Lower leg skin (tissue), 4 donors: ENCODE measurements around the gene TTC13. TPM values are rescaled to one million over a fixed set of nuclear protein-coding genes. Genes with fewer than 3 reads are reported as not detected.
A peak's percentile ranks its signal among the peaks of the same experiment; 100 is the strongest.

Experiments used
- DNase-seq, 2 donors: peaks; one replicate each; pipeline ENCODE4 v3.0.0-alpha.2; 2019; ENCODE audit warnings: low spot score in 2 of 2
- H3K4me3 ChIP-seq: fragments of 200-600 bp; sonication (generic); 2 replicates; pipeline ENCODE4 v1.5.1; 2017; ENCODE audit warnings: mild to moderate bottlenecking, low read depth; ENCODE audit not compliant: poor library complexity, severe bottlenecking
- POLR2A ChIP-seq, 2 donors: fragments of 450-650 bp; IDR thresholded peaks; one replicate each; pipeline ENCODE4 v1.6.1; 2016 to 2017; ENCODE audit warnings: antibody characterized with exemption in 2 of 2, mild to moderate bottlenecking in 1 of 2, moderate library complexity in 1 of 2
- WGBS, 2 donors: methylation state at CpG; one replicate each; pipeline ENCODE4 v1.1.5; 2018; 5-methylcytosine and 5-hydroxymethylcytosine counted together
- intact Hi-C: fragments of 100-400 bp; cut with DNase I; formaldehyde crosslinking; loops from one replicate; pipeline ENCODE4 v1.15.0; 2023; ENCODE audit warnings: low total_unique reads
- total RNA-seq, 4 donors: library from RNA; depleted of rRNA; stranded (reverse); fragments of >200 nt; gene quantifications; one replicate each; pipeline ENCODE4 v1.1.0, GENCODE V29; 2016
- TF ChIP-seq, protein P1 (sequence below), 3 donors: fragments of 450-650 bp; IDR thresholded peaks; one replicate each; pipeline ENCODE4 v1.5.1; 2016; ENCODE audit warnings: antibody characterized with exemption in 3 of 3, mild to moderate bottlenecking in 3 of 3, moderate library complexity in 2 of 3

The TTC13 gene
- total RNA-seq, 4 donors from 2014 or later = 6.6 to 34.7 (median 24.7) TPM

DNA sequence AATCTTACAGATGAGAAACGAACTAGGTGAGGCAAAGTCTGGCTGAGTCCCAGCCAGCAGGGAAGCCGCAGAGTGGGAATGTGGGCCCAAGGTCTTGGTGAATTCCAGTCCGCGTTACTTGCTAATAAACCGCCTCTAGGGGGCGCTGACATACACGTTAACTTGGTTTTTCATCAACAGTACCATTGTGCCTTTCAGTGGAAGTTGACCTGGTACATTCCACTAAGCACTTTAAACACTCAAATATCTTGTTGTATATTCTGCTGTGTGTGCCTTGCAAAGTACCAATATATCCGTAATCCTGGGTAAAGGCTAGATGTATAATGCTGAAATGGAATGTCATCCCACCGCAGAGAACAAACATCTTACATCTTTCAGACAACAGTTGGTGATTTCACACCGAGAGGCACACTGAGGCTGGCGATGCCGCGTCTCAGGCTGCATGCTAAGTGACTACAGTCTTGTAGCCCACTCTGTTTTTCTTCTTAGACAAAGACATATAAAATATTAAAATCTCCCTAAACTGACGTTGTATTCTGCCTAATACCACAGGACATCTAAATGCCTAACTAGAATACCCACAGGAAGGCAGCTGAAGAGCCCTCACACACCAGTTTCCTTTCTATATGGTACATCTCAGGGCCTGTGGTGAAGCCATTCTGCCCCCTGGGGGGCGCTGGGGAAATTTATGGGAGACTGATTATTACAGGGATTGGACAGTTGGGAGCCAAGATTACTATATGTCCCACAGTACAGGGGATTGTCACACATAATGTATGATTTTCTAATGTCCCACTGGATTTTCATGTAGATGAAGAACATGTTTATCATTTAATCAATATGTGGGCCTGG, 61.2 kb downstream of the TTC13 start:
- 56 to 58% methylated on average over 15 of the region's 15 CpGs for WGBS, 2 donors
- DNase-seq = peak; percentile 69 to 94
- intact Hi-C loops = loop anchor here (5.0 to 10.0 kb wide), 2 partner anchors 123 to 290 kb away; no protein-coding TSS in a partner anchor
- TF ChIP-seq, protein P1, sequence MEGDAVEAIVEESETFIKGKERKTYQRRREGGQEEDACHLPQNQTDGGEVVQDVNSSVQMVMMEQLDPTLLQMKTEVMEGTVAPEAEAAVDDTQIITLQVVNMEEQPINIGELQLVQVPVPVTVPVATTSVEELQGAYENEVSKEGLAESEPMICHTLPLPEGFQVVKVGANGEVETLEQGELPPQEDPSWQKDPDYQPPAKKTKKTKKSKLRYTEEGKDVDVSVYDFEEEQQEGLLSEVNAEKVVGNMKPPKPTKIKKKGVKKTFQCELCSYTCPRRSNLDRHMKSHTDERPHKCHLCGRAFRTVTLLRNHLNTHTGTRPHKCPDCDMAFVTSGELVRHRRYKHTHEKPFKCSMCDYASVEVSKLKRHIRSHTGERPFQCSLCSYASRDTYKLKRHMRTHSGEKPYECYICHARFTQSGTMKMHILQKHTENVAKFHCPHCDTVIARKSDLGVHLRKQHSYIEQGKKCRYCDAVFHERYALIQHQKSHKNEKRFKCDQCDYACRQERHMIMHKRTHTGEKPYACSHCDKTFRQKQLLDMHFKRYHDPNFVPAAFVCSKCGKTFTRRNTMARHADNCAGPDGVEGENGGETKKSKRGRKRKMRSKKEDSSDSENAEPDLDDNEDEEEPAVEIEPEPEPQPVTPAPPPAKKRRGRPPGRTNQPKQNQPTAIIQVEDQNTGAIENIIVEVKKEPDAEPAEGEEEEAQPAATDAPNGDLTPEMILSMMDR (IDR thresholded peaks at IDR 0.05) = no peak
- TF ChIP-seq POLR2A (IDR thresholded peaks at IDR 0.05) = no peak
- no peak overlapping the region for H3K4me3 ChIP-seq

DNA sequence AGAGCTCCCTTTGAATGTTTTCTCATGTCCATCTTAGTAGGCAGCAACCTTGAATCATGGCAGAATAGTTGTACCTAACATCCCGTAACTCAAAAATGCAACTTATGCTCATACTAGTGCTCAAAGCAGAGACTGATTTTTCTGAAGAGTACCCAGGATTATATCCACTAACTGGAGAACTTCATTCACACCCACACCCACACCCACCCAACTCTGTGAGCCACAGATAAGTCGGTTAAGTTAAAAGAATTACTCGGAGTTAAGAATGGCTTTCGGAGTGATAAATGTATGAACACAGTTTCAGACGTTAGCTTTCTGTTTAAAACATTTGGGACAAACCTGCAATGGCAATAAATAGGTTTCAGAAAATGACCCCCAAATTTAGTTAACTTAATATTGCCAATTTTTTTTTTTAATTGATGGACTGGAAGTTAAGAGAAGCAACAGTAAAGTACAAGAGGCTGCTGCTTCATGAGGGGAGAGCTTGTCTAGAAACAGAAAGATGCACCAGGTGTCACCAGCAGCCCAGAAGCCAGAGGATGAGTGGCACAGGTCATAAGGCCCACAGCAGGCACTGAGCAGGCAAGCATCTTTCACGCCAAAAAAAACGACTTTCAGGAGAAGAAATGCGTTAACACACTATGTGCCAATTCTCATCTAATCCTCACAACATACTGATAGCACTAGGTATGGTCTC, 61.9 kb downstream of the TTC13 start:
- DNase-seq = no peak
- WGBS, 2 donors = 90 to 91% methylated on average over 8 of the region's 8 CpGs
- no peak overlapping the region for H3K4me3 ChIP-seq
- no peak for TF ChIP-seq POLR2A (IDR thresholded peaks at IDR 0.05)
- TF ChIP-seq, protein P1 (IDR thresholded peaks at IDR 0.05) = no peak
- intact Hi-C loops = loop anchor here (5.0 to 10.0 kb wide), 2 partner anchors 122 to 291 kb away; no protein-coding TSS in a partner anchor

DNA sequence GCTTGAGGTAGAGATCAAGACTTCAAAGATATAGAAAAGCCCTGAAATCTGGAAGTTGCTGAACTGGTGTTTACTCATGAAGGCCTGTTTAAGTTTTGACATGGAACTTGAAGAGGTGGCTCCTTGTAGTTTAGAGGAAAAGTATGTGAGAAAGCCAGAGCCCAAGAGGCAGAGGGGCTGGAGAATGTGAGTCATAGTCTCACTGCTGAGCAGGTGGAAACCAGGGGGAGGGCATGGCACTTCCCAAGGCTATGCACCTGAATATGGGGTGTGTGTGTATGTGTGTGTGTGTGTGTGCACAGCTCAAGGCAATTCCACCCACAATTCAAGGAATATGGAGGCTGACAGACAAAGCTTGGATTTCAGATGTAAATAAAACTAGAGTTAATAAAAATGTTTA, 63.6 kb downstream of the TTC13 start:
- H3K4me3 ChIP-seq = no peak overlapping the region
- intact Hi-C loops = loop anchor here (5.0 to 10.0 kb wide), 2 partner anchors 120 to 292 kb away; no protein-coding TSS in a partner anchor
- TF ChIP-seq, protein P1 (IDR thresholded peaks at IDR 0.05) = no peak
- no peak for TF ChIP-seq POLR2A (IDR thresholded peaks at IDR 0.05)
- DNase-seq = no peak

DNA sequence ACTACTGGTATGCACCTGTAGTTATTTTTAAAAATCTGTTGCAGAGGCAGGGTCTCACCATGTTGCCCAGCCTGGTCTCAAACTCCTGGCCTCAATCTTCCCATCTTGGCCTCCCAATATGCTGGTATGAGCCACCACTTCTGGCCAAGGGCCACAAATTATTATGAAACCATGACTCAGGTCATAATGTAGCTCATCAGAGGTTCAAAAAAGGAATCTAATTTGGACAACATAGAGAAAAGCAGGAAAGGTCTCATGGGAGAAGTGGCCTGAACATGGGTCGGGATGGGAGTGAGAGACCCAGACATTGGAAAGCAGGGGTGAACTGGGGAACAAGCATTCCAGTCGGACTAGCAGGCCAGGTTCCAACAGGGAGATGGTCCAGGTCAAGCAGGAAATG, 65.2 kb downstream of the TTC13 start:
- WGBS, 2 donors = 83 to 85% methylated on average over 2 of the region's 2 CpGs
- H3K4me3 ChIP-seq = no peak overlapping the region
- no peak for DNase-seq
- TF ChIP-seq POLR2A (IDR thresholded peaks at IDR 0.05) = no peak
- TF ChIP-seq, protein P1 (IDR thresholded peaks at IDR 0.05) = no peak
- intact Hi-C loops = loop anchor here (10.0 kb wide), 1 partner anchor 119 kb away; no protein-coding TSS in a partner anchor

DNA sequence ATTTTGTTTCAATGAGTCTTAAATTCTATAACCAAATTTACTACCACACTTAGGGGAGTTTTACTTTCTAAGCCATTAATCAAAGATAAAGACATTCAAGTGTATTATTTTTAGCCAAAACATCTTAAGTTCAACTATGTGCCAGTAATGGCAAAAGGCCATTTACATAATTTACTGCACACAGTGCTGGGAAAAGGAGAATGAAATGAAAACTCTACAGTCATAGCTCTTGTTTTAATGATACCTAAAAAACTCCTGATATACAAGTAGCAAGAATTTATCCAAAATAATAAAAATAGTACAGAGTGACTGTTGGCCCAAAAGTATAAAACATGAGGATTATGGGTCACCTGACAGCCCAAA, 67.9 kb downstream of the TTC13 start:
- H3K4me3 ChIP-seq = no peak overlapping the region
- no peak for DNase-seq
- no peak for TF ChIP-seq POLR2A (IDR thresholded peaks at IDR 0.05)
- TF ChIP-seq, protein P1 (IDR thresholded peaks at IDR 0.05) = no peak
- intact Hi-C loops = loop anchor here (10.0 kb wide), 1 partner anchor 116 kb away; no protein-coding TSS in a partner anchor
